Prostate gland (tissue), 2 donors: ENCODE data around the gene EARS2. TPM values are rescaled to one million over a fixed set of nuclear protein-coding genes. Genes with fewer than 3 reads are reported as not detected.

Experiments
- DNase-seq: peaks from one replicate; pipeline ENCODE4 v3.0.0-alpha.2; 2019; ENCODE audit warnings: low spot score
- H3K27ac ChIP-seq, 2 donors: fragments of 200-600 bp; sonication (generic); 2 replicates each; pipeline ENCODE4 v1.5.1; 2017 to 2019
- H3K27me3 ChIP-seq: fragments of 200-600 bp; sonication (generic); replicated peaks from 2 replicates; pipeline ENCODE4 v1.5.1; 2019; ENCODE audit not compliant: insufficient read depth
- H3K36me3 ChIP-seq, 2 donors: fragments of 200-600 bp; sonication (generic); 1 replicate in 1 of 2; 2 replicates in 1 of 2; pipeline versions ENCODE4 v1.5.1 to v1.8.1; 2017 to 2019
- H3K4me1 ChIP-seq: fragments of 200-600 bp; sonication (generic); replicated peaks from 2 replicates; pipeline ENCODE4 v1.5.1; 2019
- H3K4me3 ChIP-seq, 2 donors: fragments of 200-600 bp; sonication (generic); 2 replicates each; pipeline ENCODE4 v1.5.1; 2017 to 2019
- H3K9me3 ChIP-seq: fragments of 200-600 bp; sonication (generic); 2 replicates; pipeline ENCODE4 v1.5.1; 2017
- CTCF ChIP-seq, 4 experiments: fragments of 200-600 bp in 2 of 4; fragments of 450-650 bp in 2 of 4; sonication (generic) in 2 of 4; IDR thresholded peaks; 1 replicate in 3 of 4; 2 replicates in 1 of 4; pipeline ENCODE4 v1.5.1; 2016 to 2019; ENCODE audit warnings: antibody characterized with exemption in 4 of 4, mild to moderate bottlenecking in 2 of 4, moderate library complexity in 2 of 4
- POLR2A ChIP-seq: fragments of 450-650 bp; IDR thresholded peaks from one replicate; pipeline ENCODE4 v1.6.1; 2016; ENCODE audit warnings: antibody characterized with exemption, mild to moderate bottlenecking
- POLR2AphosphoS5 ChIP-seq: sonication (generic); formaldehyde crosslinking; IDR thresholded peaks from one replicate; pipeline ENCODE4 v1.6.1; 2017; ENCODE audit warnings: antibody characterized with exemption
- WGBS: methylation state at CpG from one replicate; pipeline ENCODE4 v1.1.5; 2018; 5-methylcytosine and 5-hydroxymethylcytosine counted together
- intact Hi-C: fragments of 100-400 bp; cut with DNase I; formaldehyde crosslinking; loops from one replicate; pipeline ENCODE4 v1.14.2; 2022
- total RNA-seq, 2 donors: library from RNA; depleted of rRNA; stranded (reverse); fragments of >200 nt; gene quantifications; one replicate each; pipeline ENCODE4 v1.1.0, GENCODE V29; 2016

The EARS2 gene
- 10 to 100 TPM; 40.3 to 60.2 TPM for total RNA-seq

- WGBS: 2% methylated on average over 65 of the region's 65 CpGs
- intact Hi-C loops: loop anchor here (5.0 kb wide), 1 partner anchor 50 kb away; no protein-coding TSS in a partner anchor
- peak; percentile 97 for DNase-seq
Measured at GRCh38 chr16:23556881-23557778, at the start of gene EARS2, which contains the start of gene UBFD1. TSS of gene EARS2 (minus strand) at chr16:23557350. CDS start at chr16:23557343, 7 bp downstream. TSS of gene UBFD1 (plus strand) at chr16:23557727. CDS start at chr16:23557743, 16 bp downstream.

GRCh38 chr16:23597003-23597756 is 40.0 kb upstream of the EARS2 start:
- H3K4me3 ChIP-seq: no peak overlapping the region
- no peaks in the 10 kb centered on the region for H3K27me3 ChIP-seq
- TF ChIP-seq CTCF (IDR thresholded peaks at IDR 0.05): no peak
- no peak for TF ChIP-seq POLR2AphosphoS5
- no peak for TF ChIP-seq POLR2A
- 89% methylated on average over 11 of the region's 11 CpGs for WGBS
- H3K9me3 ChIP-seq: no peaks in the 10 kb centered on the region
- H3K27ac ChIP-seq: no peak overlapping the region
- DNase-seq: no peak
- intact Hi-C loops: no loop called here
- no peaks in the 10 kb centered on the region for H3K36me3 ChIP-seq
- peaks cover 5% of the 10 kb centered on the region for H3K4me1 ChIP-seq

More at GRCh38 chr16:23556881-23557778, at the start of gene EARS2, which contains the start of gene UBFD1:
- TF ChIP-seq CTCF (IDR thresholded peaks at IDR 0.05) (peak; percentile 73 to 99 (median 98)), POLR2AphosphoS5 (peak; percentile 96), POLR2A (peak; percentile 53)
- peak within 1 kb of the TSS; percentile 83 to 89 for H3K27ac ChIP-seq
- no peaks in the 10 kb centered on the region for H3K4me1 ChIP-seq
- H3K27me3 ChIP-seq: no peaks in the 10 kb centered on the region
- peak within 1 kb of the TSS; percentile 68 to 99 for H3K4me3 ChIP-seq
- peaks cover 1 to 8% of the 10 kb centered on the region in 2 donors for H3K36me3 ChIP-seq
- no peaks in the 10 kb centered on the region for H3K9me3 ChIP-seq

- peak; percentile 88 for DNase-seq
- 7% methylated on average over 24 of the region's 67 CpGs for WGBS
- Histone ChIP-seq H3K27me3 (no peaks in the 10 kb centered on the region), H3K4me3 (peak within 1 kb of the TSS; percentile 81 to 97), H3K36me3 (no peaks in the 10 kb centered on the region), H3K27ac (peak within 1 kb of the TSS; percentile 67 to 77), H3K9me3 (no peaks in the 10 kb centered on the region), H3K4me1 (peaks cover 5% of the 10 kb centered on the region)
- TF ChIP-seq POLR2A (no peak), POLR2AphosphoS5 (peak; percentile 84), CTCF (IDR thresholded peaks at IDR 0.05) (peak; percentile 99 to 100 (median 100))
- intact Hi-C loops: no loop called here
Measured at GRCh38 chr16:23595951-23596720, 39.0 kb upstream of the EARS2 start, which contains the start of gene NDUFAB1. TSS of gene NDUFAB1 (minus strand) at chr16:23596316. CDS start at chr16:23596290, 26 bp downstream.

- Histone ChIP-seq H3K27me3 (no peaks in the 10 kb centered on the region), H3K27ac (peak overlapping the region; percentile 67 to 77), H3K9me3 (no peaks in the 10 kb centered on the region), H3K36me3 (no peaks in the 10 kb centered on the region), H3K4me1 (peaks cover 5% of the 10 kb centered on the region), H3K4me3 (peak overlapping the region; percentile 81 to 97)
- intact Hi-C loops: no loop called here
- no peak for TF ChIP-seq POLR2A
- TF ChIP-seq POLR2AphosphoS5: no peak
- no peak for TF ChIP-seq CTCF (IDR thresholded peaks at IDR 0.05)
- 14% methylated on average over 34 of the region's 34 CpGs for WGBS
- no peak for DNase-seq
Measured at GRCh38 chr16:23595246-23595950, 38.2 kb upstream of the EARS2 start.
